HEK293T (cell line): ENCODE results near the gene C3orf52.

Experiments used
- FOXK2 ChIP-seq: fragments of 450-650 bp; IDR thresholded peaks from 2 replicates; pipeline ENCODE4 v1.6.1; 2016; ENCODE audit warnings: mild to moderate bottlenecking
- FOXM1 ChIP-seq: fragments of 450-650 bp; IDR thresholded peaks from 2 replicates; pipeline ENCODE4 v1.6.1; 2017; ENCODE audit warnings: mild to moderate bottlenecking, borderline replicate concordance
- LEF1 ChIP-seq: fragments of 450-650 bp; IDR thresholded peaks from 2 replicates; pipeline ENCODE4 v1.6.1; 2017; ENCODE audit warnings: mild to moderate bottlenecking, borderline replicate concordance
- SUZ12 ChIP-seq: fragments of 450-650 bp; IDR thresholded peaks from 2 replicates; pipeline ENCODE4 v1.6.1; 2016; ENCODE audit warnings: mild to moderate bottlenecking

DNA sequence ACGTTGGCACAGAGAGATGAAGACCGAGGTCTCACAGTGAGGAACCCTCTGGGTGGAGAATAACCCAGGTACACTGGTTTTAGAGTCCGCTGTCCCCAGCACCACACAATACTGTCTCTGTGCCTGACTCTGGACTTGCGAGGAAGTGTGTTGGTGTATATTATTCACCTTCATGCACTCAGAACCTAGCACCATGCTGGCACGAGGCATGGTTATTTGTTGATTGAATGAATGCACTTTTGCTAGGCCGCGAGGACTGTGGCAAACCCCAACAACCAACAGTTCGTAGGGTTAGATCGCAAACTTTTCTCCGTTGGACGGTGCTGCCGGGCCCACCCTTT is 484 bp upstream of the C3orf52 start:
- TF ChIP-seq LEF1, result no peak
- TF ChIP-seq SUZ12, result no peak
- no peak for TF ChIP-seq FOXM1
- TF ChIP-seq FOXK2, result no peak
